ENCODE results near the gene SSTR3.

The SSTR3 gene

DNA sequence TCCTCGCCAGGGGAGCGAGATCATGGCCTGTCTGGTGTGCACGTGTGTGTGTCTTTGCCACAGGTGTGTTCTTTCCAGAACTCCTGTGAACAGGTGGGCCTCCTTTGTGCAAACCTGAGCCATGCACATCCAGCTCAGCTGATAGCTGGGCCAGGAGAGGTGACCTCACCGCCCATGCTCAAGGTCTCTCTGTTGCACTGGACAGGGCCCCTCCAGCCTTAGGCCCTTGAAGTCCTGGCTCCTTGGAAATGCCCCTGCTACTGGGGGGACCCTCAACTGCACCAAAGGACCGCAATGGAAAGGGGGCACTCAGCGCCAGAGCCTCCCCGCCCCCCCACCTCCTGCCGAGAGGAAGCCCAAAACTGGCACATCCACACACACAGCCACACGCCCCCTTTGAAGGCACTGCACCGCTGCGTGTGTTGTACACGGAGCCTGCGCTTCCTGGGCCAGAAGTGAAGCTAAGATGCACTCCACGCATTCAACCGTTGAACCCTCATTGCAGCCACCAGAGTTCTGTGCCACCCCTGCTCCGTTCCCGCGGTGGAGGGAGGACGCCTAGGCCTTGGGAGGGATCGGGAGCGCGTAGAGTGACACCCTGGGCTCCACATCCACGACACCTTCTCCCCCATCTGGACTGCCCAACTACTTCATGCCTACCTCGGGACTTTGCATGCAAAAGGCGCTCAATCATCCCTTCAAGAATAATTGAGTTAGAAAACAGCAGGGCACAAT is 46.2 kb downstream of the SSTR3 start:
- Histone ChIP-seq H3K4me1 (peaks cover 18% of the 10 kb centered on the region), H3K27me3 (no peaks in the 10 kb centered on the region), H3K9me3 (no peaks in the 10 kb centered on the region), H3K4me3 (ENCODE audit: low read depth, low read length) (no peak overlapping the region), H3K36me3 (no peaks in the 10 kb centered on the region)
- DNase-seq = no peak
- TF ChIP-seq, protein P1, sequence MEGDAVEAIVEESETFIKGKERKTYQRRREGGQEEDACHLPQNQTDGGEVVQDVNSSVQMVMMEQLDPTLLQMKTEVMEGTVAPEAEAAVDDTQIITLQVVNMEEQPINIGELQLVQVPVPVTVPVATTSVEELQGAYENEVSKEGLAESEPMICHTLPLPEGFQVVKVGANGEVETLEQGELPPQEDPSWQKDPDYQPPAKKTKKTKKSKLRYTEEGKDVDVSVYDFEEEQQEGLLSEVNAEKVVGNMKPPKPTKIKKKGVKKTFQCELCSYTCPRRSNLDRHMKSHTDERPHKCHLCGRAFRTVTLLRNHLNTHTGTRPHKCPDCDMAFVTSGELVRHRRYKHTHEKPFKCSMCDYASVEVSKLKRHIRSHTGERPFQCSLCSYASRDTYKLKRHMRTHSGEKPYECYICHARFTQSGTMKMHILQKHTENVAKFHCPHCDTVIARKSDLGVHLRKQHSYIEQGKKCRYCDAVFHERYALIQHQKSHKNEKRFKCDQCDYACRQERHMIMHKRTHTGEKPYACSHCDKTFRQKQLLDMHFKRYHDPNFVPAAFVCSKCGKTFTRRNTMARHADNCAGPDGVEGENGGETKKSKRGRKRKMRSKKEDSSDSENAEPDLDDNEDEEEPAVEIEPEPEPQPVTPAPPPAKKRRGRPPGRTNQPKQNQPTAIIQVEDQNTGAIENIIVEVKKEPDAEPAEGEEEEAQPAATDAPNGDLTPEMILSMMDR (IDR thresholded peaks at IDR 0.05; ENCODE audit: low read depth, low read length) = no peak

DNA sequence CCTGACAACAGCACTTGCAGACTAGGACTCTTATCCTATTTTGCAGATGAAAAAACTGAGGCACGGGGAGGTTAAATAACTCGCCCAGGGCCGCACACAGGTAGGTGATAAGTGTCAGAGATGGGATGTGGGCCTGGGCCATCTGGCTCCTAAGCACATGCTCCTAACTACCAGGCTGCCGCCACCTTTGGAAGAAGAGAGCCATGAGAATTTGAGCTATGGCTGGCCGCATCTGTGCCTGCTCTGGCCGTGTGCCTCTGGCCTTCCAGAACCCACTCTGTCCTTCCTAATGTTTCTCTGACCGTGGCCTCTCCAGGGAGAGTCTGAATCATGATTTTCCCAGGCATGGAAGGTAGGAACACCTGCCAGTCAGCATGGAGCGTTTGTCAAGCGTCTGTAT is 47.2 kb downstream of the SSTR3 start:
- Histone ChIP-seq H3K36me3 (no peaks in the 10 kb centered on the region), H3K4me3 (ENCODE audit: low read depth, low read length) (no peak overlapping the region), H3K9me3 (no peaks in the 10 kb centered on the region), H3K4me1 (peaks cover 18% of the 10 kb centered on the region), H3K27me3 (no peaks in the 10 kb centered on the region)
- DNase-seq = peak; percentile 37
- TF ChIP-seq, protein P1 (IDR thresholded peaks at IDR 0.05; ENCODE audit: low read depth, low read length) = no peak

DNA sequence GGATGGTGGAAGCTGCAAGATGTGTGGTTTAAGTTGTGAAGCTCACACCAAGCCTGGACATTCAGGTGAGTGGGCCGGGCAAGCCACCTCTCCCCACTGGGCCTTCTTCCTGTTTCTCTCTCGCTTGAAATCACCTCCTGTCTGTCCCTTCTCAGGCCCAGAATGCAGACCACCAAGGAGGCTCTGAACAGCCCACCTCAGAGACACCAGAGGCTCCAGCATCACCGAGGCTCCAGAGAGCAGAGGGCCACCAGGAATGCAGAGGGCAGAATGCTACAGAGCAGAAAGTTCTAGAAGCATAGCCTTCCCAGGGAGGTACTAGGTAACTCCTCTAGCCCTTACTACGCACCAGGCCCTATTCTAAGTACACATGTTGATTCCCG is 47.8 kb downstream of the SSTR3 start:
- H3K27me3 ChIP-seq = no peaks in the 10 kb centered on the region
- H3K4me1 ChIP-seq = peaks cover 18% of the 10 kb centered on the region
- H3K36me3 ChIP-seq = no peaks in the 10 kb centered on the region
- no peak for DNase-seq
- TF ChIP-seq, protein P1 (IDR thresholded peaks at IDR 0.05; ENCODE audit: low read depth, low read length) = no peak
- H3K4me3 ChIP-seq (ENCODE audit: low read depth, low read length) = no peak overlapping the region
- no peaks in the 10 kb centered on the region for H3K9me3 ChIP-seq

DNA sequence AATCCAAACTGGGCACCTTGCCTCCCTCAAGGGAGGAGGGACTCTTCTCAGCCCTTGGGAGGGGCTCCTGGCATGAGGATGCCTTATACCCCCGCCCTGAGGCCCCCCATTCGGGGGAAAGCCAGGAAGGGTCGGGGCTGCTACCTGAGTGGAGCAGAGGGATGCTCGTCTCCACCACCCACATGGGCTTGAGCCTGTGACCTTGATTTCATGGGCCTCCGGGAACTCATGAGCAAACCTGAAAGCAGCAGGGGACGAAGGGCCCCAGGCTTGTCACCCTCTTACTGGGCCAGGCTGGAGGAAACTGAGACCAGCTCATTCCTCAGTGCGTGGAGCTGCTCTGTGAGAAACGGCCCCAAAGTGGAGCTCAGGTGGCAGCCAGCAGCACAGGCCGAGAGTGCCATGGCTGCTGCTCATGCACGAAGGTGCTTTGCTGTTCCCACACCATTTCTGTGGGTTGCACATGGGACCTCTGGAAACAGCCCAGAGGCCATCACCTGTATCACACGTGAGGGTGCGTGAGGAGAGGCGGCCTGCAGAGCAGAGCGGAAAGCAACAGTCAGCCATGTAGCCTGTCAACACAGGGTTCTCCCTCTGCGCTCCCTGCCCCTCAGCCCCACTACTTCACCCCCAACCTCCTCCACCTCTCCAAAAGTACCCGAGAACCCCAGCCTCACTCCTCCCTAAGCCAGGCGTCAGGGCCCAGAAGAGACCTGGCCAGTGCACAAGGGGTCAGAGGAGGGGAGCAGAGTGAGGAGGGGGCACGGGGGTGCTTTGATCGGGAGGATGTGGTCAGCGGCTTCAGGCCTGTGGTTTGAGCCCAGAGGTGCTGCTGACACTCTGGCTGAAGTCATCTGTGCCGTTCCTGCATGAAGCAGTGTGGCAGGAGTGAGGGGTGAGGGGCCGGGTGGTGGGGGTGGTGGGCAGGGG is 48.4 kb downstream of the SSTR3 start:
- Histone ChIP-seq H3K27me3 (no peaks in the 10 kb centered on the region), H3K36me3 (no peaks in the 10 kb centered on the region), H3K4me3 (ENCODE audit: low read depth, low read length) (no peak overlapping the region), H3K4me1 (peaks cover 18% of the 10 kb centered on the region), H3K9me3 (no peaks in the 10 kb centered on the region)
- no peak for DNase-seq
- TF ChIP-seq, protein P1 (IDR thresholded peaks at IDR 0.05; ENCODE audit: low read depth, low read length) = no peak

DNA sequence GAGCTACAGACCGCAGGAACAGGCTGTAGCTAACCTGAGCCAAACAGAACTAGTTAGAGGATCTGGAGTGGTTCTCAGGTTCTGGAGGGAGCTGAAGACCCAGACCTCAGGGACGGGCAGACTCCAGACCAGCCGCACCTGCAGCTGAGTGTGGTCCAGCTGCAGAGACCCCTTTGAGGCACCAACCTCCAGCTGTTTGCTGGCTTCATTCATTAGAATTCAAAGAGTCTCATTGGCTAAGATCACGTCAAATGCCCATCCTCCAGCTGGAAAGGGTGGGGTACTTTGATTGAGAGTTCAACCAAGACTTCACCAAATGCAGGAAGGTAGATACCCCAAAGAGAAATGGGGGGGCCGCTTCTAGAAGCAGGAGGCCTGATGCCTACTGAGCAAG is 49.2 kb downstream of the SSTR3 start:
- no peak for DNase-seq
- Histone ChIP-seq H3K27me3 (no peaks in the 10 kb centered on the region), H3K4me1 (peaks cover 18% of the 10 kb centered on the region), H3K4me3 (ENCODE audit: low read depth, low read length) (no peak overlapping the region), H3K36me3 (no peaks in the 10 kb centered on the region), H3K9me3 (no peaks in the 10 kb centered on the region)
- TF ChIP-seq, protein P1 (IDR thresholded peaks at IDR 0.05; ENCODE audit: low read depth, low read length) = no peak
